Left kidney (tissue), 2 donors: ENCODE results near the gene CFAP157. TPM values are rescaled to one million over a fixed set of nuclear protein-coding genes. Genes with fewer than 3 reads are reported as not detected.

Experiments used
- DNase-seq: peaks from one replicate; pipeline ENCODE4 v3.0.0-alpha.2; 2013
- polyA plus RNA-seq: library from polyadenylated mRNA; unstranded; fragments of 120-200 nt; gene quantifications from one replicate; pipeline ENCODE4 v1.2.1, GENCODE V29; 2013; ENCODE audit not compliant: insufficient read length

Gene CFAP157
- polyA plus RNA-seq, 1 donor: 4.3 TPM

DNA sequence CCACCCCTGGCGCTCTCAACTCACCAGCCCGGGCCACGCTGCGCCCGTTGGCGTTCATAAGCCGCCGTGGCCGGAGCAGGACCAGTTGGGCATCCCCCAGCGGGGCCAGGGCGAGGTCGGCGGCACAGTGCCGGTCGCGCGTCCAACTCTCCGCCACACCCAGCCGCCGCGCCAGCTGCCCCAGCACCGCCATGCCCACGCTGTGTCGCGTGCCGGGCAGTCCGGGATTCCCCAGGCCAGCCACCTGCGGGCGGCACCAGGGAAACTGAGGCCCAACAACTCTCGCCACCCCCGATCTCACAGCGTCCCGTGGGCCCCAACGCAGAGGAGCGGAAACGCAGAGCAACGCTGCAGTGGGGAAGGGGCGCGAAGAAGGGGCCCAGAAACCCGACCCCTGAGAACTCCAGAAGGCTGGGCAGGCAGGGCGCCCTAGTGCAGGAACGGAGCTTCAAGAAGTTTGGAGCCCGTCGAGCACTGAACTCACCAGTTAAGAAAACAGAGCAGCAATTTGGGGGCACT lies 8.2 kb downstream of the CFAP157 start:
- DNase-seq: no peak

DNA sequence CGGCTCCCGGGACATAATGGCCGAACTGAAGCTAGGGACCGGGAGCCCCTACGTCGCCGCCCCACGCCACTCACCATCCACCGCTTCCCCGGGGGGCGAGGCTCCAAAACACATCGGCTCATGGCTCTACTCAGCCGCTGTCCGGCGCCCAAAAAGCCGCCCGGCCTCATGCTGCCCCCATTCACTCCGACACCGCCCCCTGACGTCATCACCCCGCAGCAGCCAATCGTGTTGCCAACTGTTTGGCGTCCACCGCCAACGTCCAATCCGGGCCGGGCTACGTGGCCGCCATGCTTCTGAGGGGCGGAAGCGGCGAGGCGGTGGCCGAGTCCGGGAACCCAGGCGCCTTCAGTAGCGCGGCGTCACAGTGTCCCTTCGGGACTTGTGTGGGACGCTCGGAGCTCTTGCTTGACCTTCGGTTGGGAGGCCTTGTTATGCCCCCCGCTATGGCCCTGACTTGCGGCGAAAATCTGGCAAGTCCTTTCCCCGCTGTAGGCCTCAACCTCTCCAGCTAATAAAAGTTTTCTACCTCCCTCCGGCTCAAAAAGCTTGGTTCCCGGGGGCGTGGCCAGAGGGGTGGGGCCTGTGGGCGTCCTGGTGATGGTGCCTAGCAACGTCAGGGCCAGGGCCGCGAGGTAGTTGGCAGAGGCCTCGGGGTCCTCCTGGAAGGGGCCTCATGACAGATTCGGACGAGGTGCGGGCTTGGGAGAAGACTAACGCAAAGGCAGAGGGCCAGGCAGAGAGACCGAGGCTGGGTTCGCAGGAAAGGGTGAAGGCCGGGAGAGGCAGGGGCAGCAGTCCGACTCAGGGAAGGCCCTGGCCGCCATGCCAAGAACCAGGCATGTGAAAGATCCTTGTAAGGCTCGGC lies 8.9 kb downstream of the CFAP157 start, which contains the start of the genes PTRH1 and TTC16:
PTRH1 (minus strand) TSS at position 194 of the 868 bp plus-strand sequence; CDS start at position 170, 24 bp downstream.
TTC16 (plus strand) TSS at position 610 of the 868 bp plus-strand sequence; CDS start at position 677, 67 bp downstream.
- peak; percentile 95 for DNase-seq

DNA sequence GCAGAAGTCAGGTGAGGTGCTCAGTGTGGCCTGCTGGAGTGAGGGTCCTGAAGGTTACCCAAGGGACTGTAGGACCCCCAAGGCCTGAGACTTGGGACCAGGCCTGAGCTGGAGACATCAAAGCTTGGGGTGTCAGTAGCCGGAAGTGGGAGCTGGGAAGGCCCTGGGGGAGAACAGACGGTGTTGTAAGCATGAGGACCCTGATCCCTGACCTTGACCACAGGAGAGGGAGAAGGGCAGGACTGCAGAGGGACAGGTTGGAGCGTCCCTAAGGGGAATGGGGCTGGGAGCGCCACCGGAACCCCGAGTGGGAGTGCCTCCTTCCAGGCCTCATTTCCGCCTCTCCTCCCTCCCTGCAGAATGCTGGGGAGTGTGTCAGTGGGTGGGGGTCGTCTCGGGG lies 9.6 kb downstream of the CFAP157 start:
- DNase-seq: no peak

DNA sequence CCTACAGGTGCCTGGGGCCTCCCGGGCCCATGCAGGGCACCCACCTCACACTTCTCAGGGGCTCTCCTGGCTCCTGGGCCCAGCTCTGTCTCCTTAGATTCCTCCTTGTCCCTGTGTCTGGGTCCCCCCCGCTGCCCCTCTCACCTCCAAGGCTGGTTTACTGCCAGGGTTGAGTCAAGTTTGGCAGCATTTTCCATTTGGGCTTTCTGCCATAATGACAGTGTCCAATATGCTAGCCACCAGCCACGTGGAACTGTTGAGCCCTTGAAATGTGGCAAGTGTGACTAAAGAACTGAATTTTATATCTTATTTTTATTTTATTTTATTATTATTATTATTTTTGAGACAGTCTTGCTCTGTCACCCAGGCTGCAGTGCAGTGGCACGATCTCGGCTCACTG lies 11.0 kb downstream of the CFAP157 start:
- DNase-seq: no peak

DNA sequence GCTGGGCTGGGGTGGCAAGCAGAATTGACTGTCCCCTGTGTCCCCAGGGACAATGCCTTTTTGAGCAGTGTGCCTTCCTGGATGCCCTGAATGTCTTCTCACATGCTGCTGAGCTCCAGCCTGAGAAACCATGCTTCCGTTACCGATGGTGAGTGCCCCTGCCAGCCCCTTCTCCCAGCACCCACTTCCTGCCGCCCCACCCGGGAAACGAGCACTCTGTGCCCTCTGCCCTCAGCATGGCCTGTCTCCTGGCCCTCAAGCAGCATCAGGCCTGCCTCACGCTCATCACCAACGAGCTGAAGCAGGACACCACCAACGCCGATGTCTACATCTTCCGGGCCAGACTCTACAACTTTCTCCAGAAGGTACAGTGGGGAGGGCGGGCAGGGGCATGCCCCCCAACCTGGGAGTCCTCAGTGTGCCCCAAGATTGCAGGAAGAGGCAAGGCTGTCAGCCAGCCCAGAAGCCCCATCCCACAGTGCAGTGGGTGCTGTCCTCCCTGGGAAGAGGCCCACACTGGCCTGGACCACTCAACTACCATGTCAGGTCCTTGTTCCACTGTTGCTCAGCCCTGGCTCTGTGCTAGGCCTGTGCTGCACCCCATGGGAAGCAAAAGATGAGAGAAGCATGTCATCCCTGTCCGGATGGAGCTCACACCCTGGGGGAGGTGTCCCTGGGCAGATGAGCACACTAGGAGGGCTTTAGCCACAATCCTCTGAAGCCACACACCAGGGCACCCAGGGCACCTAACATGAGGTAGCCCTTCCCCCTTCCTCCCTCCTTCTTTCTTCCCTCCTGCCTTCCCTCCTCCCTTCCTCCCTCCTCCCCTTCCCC lies 13.5 kb downstream of the CFAP157 start:
- DNase-seq: no peak

DNA sequence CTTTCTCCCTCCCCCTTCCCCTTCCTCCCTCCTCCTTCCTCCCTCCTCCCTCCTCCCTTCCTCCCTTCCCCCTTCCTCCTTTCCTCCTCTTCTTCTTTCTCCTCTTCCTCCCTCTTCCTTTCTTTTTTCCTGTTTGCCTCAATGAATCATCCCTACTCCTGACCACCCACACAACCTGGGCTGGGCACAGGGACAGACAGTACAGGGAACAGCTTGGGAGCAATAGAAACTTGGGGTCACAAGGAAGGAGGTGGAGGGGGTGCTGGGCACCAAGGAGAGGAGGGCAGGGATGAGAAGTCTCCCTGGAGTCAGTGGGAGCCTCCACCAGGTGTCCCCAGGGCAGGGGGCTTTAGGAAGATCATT lies 14.1 kb downstream of the CFAP157 start:
- no peak for DNase-seq

DNA sequence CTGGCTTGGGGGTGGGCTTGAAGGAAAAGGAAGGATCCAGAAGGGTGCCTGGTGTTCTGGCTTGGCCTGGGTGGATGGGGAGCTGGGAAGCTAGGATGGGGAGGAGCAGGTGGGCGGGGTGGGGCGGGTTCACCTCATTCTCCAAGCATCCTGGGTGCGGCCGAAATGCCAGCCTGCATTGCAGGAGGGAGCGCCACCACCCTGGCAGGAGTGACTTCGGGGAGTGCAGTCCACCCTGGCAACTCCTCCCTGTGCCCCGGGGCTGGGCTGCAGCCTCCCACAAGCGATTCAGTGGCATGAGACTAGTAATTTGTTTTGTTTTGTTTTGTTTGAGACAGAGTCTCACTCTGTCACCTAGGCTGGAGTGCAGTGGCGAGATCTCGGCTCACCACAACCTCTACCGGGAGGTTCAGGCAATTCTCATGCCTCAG lies 14.6 kb downstream of the CFAP157 start:
- no peak for DNase-seq

DNA sequence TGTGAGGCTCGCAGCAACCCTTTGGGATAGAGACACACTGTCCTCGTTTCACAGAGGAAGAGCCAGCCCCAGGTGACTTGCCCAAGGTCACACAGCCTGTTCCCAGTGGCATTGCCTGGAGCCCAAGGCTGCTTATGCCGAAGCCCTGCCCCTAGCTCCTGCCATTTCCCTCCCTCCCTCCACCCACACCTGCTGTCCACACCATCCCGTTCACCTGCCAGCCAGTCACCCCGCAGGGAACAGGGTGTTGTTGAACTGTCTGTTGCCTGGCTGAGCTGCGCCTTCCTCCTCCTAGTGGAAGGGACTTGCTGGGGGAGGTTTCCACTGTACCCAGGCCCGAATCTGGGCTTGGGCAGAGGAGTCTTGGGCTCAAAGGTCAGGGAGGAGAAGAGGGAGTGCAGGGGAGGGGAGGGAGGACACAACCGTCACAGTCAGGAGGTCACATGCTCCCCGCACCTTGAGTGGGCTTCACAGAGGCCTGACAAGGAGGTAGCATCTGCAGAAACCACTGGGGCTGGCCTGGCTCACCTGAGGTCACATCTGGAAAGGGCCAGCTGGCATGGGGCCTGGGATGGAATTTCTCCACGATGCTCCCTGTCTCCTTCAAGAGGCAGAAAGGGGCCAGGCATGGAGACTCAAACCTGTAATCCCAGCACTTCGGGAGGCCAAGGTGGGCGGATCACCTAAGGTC lies 15.4 kb downstream of the CFAP157 start:
- no peak for DNase-seq

DNA sequence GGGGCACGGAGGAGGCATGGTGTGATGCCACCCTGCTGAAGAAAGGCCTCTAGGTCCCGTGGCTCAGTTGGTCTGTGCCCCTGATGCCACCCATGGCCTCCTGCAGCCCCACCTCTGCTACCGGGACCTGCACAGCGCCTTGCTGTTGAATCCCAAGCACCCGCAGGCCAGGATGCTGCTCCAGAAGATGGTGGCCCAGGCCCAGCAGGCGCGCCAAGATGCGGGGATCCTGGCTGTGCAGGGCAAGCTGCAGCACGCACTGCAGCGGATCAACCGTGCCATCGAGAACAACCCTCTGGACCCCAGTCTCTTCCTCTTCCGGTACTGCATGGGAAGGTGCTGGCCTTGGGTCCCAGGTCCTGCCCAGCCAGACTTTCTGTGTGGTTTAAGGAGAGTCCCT lies 16.2 kb downstream of the CFAP157 start:
- no peak for DNase-seq

DNA sequence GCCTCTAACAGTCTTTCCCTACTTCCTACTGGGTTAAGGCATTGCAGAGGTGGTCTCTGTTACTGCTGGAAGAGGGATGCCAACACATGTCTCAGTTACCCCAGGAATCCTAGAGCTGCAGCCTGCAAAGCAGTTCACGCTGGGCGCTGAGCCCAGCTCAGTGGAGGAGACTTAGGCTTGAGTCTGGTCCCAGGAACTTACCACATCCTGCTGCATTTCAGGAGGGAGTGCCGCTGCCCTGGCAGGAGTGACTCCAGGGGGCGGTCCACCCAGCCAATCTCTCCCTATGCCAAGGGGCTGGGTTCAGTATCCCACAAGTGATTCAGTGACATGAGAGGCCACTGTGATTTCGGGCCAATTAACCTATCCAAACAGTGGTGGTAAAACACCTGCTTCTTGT lies 16.7 kb downstream of the CFAP157 start:
- DNase-seq: no peak

DNA sequence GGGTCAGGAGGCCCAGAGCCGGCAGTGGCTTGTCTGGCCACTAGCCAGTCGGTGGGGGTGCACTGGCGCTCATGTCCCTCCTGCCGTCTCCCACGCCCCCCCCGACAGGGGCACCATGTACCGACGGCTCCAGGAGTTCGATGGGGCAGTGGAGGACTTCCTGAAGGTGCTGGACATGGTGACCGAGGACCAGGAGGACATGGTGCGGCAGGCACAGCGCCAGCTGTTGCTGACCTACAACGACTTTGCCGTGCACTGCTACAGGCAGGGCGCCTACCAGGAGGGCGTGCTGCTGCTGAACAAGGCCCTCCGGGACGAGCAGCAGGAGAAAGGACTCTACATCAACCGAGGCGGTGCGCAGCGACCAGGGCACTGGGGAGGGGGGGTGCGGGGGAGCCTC lies 17.2 kb downstream of the CFAP157 start:
- no peak for DNase-seq

DNA sequence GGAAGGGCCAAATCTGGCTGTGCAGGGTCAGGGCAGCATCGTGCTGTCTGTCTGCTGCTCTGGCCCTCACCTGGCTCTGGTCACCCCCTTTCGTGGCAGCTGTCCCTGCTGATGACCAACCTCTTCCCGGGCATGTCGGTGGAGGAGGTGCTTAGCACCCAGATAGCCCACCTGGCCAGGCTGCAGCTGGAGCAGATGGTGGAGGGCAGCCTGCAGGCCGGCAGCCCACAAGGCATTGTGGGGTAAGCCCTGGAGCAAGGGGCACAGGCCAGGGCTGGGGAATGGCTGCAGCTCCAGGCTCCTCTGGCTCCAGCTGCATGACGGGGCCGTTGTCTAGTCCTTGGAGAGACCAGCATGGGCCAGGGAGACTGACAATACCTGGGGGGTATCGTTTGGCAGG lies 20.1 kb downstream of the CFAP157 start:
- no peak for DNase-seq

DNA sequence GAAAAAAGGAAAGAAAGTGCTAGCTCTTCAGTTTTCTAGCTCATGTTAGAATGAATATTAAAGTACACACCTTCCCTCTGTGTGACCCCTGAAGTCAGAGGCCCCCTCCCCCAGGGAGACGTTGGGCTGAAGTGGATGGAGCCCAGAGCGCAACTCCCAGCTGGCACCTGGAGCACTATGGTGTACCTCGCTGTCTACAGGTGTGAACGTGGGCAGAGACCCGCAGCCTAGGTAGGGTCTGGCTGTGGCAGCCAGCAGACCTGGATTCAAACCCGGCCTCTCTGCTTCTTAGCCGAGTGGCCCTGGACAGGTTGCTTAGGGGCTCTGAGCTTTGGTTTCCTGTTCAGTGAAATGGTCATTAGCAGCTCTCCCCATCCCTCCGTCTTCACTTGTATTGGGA lies 22.0 kb downstream of the CFAP157 start:
- DNase-seq: no peak

DNA sequence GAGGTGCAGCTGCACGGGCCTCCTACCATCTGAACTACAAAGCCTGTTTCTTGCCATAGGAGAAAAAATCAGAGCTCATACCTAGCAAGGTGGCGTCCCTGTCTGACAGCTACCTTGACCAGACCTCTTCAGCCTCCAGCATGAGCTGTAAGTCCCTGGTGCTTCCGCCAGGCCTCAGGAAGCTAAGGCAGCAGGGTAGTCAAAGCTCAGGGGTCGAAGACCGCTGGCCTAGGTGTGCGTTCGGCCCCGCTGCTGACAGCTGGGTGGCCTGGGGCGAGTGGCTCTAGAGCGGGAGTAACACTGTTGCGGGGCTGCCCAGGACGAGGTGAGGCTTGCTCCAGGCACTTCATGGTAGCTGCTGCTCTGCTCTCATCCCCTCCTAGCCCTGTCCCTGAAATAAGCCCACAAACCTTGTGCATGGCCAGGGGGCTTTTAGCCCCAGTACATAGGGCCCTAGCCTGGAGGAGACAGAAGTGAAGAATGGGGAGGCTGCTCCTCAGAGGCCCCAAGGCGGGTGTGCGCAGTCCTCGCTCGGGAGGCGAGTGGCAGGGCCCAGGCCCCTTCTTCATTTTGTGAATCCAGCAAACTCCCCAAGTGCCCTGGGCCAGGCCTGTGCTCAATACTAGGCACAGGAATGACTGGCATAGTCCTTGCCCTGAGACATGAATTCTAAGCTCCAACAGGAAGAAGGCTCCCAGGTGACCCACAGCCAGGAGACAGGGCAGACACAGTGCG lies 22.9 kb downstream of the CFAP157 start:
- no peak for DNase-seq

DNA sequence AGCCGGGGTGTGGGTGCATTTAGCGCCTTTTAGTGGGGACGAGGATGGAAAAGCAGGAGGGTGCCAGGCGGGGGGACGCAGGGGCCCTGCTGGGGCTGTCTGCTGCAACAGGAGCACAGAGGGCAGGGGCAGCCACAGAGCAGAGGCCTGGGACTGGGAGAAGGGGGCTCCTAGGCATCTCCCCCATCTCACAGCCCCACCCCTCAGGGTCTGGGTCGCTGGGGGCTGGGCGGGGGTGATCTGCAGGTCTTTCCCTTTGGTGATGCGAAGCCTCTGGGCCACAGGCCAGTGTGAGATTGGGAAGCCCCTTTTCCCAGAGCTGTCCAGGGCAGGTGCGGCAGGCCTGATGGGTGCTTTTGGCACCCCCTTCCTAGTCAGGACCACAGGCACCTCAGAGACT lies 23.5 kb downstream of the CFAP157 start:
- no peak for DNase-seq

DNA sequence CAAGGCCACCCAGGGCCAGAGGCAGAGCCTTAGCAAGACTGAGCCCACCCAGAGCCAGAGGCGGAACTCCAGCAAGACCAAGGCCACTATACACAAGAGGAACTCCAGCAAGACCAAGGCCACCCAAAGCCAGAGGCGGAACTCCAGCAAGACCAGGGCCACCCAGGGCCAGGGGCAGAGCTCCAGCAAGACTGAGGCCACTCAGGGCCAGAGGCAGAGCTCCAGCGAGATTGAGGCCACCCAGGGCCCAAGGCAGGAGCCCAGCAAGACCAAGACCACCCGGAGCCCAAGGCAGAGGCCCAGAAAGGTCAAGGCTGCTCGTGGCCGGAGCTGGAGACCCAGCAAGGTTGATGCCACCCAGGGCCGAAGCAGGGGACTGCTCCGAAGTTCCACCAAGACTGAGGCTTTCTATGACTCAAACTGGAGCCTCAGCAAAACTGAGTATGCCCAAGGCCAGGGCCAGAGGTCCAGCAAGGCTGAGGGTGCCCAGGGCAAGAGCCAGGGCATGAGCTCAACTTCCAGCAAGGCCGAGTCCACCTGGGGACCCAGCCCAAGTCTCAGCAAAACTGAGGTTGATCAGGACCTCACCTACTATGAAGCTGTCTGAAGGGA lies 24.1 kb downstream of the CFAP157 start:
- DNase-seq: no peak

DNA sequence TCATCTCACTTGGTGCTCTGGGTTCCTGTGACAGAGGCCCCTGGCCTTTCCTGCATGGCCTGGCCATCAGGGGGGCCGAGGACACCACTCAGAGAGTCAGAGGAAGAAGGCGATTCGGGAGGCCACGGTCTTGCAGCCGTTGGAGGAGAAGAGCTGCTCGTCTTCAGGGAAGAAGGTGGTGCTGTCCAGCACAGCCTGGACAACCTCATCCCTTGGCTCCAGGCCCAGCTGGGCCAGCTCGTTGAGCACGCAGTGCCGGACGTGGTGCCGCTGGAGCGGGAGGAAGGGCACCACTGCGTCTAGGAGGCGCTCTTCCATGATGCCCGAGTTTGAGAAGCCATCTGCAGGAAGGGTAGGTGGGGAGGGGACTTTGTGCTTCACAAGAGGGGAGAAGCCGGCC lies 25.1 kb downstream of the CFAP157 start:
- no peak for DNase-seq

DNA sequence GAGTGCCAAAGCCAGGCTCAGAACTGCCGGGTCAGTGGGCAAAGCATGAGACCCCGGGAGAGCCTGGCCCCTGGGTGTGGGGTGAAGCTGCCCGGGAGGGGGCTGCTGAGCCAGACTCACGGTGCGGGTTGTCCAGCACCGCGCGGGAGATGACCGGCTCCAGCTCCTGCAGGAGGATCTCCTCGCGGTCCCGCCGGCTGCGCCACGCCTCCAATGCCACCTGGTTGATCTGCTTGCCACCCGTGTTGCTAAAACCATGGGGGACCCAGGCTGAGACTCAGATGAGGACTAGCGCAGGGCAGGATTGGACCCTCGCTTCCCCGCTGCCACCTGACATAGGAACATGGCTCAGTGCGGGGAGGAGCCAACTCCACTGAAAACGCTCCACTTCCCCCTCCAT lies 25.7 kb downstream of the CFAP157 start:
- DNase-seq: no peak

DNA sequence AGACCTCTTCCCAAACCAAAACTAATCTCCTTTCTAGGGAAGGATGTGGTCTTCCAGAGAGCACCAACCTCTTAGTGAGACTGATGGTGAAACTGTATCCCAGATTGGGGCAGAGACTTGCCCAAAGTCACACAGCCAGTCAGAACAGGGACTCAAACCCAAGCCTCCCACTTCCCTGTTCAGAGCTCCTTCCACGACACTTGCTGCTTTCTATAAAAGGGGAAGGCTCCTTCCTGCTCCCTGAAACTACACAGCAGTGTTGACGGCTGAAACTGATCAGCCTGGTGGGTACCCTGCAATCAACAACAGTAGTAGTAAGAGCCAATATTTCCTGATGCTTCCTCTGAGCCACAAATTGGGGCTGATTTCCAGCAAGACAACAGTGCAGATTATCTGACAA lies 26.8 kb downstream of the CFAP157 start:
- no peak for DNase-seq

DNA sequence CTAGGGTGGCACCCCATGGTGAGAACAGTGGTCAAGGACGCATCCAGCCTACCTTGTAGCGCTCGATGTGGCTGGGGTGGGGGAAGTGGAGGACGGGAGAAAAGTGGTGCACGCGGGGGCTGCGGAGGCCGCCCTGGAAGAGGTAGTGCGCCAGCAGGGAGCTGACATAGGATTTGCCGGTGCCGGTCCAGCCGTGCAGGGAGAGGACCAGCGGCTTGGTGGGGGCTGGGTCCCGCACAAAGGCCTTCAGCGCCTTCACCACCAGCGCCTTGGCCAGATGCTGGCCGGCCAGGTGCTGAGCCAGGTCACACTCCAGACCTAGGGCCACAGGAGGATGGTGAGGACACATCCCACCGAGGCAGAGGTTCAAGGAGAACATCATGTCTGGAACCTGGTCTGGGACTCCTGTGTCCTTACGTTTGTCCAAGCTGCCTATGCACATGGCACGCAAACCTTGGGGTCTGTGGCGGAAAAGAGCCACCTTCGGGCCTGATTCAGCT lies 27.5 kb downstream of the CFAP157 start:
- no peak for DNase-seq
